Activated naive CD8-positive, alpha-beta T cell treated with anti-CD3 and anti-CD28 coated beads for 36 hours (primary cell): ENCODE measurements around the gene MAP4K2. TPM values are rescaled to one million over a fixed set of nuclear protein-coding genes. Genes with fewer than 3 reads are reported as not detected.

ENCODE experiments used
- DNase-seq: peaks from one replicate; pipeline ENCODE4 v3.0.0; 2021
- H3K27ac Mint-ChIP-seq: one replicate; pipeline ENCODE4 v1.8.0; 2022; ENCODE audit warnings: mild to moderate bottlenecking, moderate library complexity, mixed read lengths
- H3K27me3 Mint-ChIP-seq: one replicate; pipeline ENCODE4 v1.8.0; 2022; ENCODE audit warnings: mild to moderate bottlenecking, mixed read lengths
- H3K36me3 Mint-ChIP-seq: one replicate; pipeline ENCODE4 v1.8.0; 2021; ENCODE audit warnings: mild to moderate bottlenecking, mixed read lengths
- H3K4me1 Mint-ChIP-seq: one replicate; pipeline ENCODE4 v1.8.0; 2021; ENCODE audit warnings: mixed read lengths
- H3K4me3 Mint-ChIP-seq: one replicate; pipeline ENCODE4 v1.8.0; 2022; ENCODE audit warnings: mild to moderate bottlenecking, moderate library complexity, mixed read lengths
- H3K9me3 Mint-ChIP-seq: one replicate; pipeline ENCODE4 v1.8.0; 2022; ENCODE audit warnings: mixed read lengths
- total RNA-seq, 2 experiments: library from RNA; stranded (reverse); gene quantifications; one replicate each; pipeline ENCODE4 v1.2.3, GENCODE V29; 2021

MAP4K2 gene
- total RNA-seq, 2 experiments from 2014 or later: 60.4 to 63.8 TPM

DNA sequence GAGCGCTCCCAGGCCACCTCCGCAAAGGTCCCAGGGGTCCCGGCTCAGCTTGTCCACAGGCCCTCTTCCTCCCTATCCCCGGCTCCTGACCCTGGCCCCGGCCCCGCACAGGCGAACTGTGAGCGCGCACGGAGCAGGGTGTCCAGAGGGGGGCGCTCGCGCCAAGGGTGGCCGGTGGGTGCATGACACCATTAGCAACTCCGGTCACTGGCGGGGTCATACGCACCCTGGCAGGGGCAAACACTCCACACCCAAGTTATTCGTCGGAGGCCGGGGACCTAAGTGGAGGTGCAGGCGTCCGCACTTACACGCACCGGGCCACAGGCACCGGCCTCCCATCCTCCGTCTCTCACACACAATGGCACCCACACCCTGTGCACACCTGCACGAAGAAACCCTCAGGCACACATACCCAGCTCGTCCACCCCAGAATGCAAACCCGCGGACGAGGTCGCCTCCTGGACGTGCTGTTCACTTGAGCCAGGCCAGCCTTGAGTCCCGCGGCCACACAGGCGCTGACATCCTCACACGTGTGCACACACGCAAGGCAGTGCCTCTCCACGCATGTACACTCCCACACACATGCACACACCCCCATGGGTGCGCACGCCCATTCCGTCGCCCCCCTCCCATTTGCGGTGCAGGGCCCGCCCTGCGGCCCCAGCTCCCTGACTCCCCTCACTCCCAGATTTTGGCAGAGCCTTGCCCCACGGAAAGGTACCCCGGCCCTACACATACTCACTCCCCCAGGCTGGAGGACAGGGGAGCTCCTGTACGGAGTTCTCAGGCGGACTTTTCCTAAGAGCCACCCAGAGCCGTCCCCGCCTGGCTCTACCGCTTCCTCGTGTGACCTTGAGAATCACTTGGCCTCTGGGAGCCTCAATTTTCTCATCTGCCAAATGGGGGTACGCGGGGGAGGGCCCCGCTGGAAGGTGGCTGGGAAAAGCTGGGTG, 59.1 kb downstream of the MAP4K2 start, which contains the start of gene RASGRP2:
TSS of gene RASGRP2 (minus strand) at position 552 of the 953 bp plus-strand sequence. CDS start 1,276 bp downstream, outside the sequence.
- H3K9me3 Mint-ChIP-seq: no peaks in the 10 kb centered on the region
- H3K4me1 Mint-ChIP-seq: peaks cover 22% of the 10 kb centered on the region
- DNase-seq: peak; percentile 81
- H3K27me3 Mint-ChIP-seq: peaks cover 7% of the 10 kb centered on the region
- no peaks in the 10 kb centered on the region for H3K36me3 Mint-ChIP-seq
- H3K4me3 Mint-ChIP-seq: peak within 1 kb of the TSS; percentile 83
- H3K27ac Mint-ChIP-seq: peak within 1 kb of the TSS; percentile 49

- no peaks in the 10 kb centered on the region for H3K36me3 Mint-ChIP-seq
- no peaks in the 10 kb centered on the region for H3K9me3 Mint-ChIP-seq
- peak; percentile 83 for DNase-seq
- H3K27ac Mint-ChIP-seq: no peak overlapping the region
- peaks cover 7% of the 10 kb centered on the region for H3K27me3 Mint-ChIP-seq
- H3K4me1 Mint-ChIP-seq: peaks cover 22% of the 10 kb centered on the region
- H3K4me3 Mint-ChIP-seq: no peak overlapping the region
Measured at GRCh38 chr11:64742889-64743590, 60.0 kb downstream of the MAP4K2 start.

GRCh38 chr11:64742087-64742888, 60.7 kb downstream of the MAP4K2 start:
- no peak for DNase-seq
- H3K36me3 Mint-ChIP-seq: no peaks in the 10 kb centered on the region
- H3K4me1 Mint-ChIP-seq: peaks cover 22% of the 10 kb centered on the region
- H3K27ac Mint-ChIP-seq: no peak overlapping the region
- no peaks in the 10 kb centered on the region for H3K9me3 Mint-ChIP-seq
- peak overlapping the region; percentile 48 for H3K4me3 Mint-ChIP-seq
- H3K27me3 Mint-ChIP-seq: peaks cover 7% of the 10 kb centered on the region

DNA sequence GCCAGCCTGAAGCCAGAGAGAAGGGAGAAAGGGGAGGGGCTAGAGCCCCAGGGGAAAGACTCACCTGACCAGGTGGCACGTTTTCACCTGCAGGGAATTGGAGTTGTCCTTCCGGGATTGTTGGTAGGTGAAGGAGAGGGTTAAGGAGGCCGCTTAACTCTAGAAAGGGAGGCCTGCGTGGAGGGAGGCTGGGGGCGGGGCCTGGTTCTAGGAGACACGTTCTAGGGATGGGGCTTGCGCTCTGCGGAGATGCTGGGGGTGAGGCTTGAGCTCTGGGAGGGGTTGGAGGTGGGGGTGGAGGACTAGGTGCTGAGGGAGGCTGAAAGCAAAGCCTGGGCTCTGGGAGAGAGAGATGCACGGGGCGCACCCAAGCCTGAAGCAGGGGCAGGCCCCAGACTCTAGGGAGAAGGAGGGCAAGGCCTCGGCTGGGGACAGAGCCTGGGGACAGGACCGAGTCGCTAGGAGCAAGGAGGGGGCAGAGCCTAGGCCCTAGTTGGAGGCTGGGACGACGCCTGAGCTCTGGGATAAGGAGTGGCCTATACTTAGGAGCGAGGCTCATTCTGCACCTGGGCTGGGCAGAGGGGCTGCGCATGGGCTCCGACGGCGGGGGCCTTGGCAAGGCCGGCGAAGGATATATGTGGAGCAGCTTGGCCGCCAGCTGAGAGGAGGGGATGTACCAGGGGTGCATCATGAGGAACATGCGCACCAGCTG, 61.5 kb downstream of the MAP4K2 start:
- Mint-ChIP-seq H3K4me1 (peaks cover 22% of the 10 kb centered on the region), H3K4me3 (peak overlapping the region; percentile 48), H3K27ac (no peak overlapping the region), H3K27me3 (peaks cover 7% of the 10 kb centered on the region), H3K9me3 (no peaks in the 10 kb centered on the region), H3K36me3 (no peaks in the 10 kb centered on the region)
- no peak for DNase-seq

DNA sequence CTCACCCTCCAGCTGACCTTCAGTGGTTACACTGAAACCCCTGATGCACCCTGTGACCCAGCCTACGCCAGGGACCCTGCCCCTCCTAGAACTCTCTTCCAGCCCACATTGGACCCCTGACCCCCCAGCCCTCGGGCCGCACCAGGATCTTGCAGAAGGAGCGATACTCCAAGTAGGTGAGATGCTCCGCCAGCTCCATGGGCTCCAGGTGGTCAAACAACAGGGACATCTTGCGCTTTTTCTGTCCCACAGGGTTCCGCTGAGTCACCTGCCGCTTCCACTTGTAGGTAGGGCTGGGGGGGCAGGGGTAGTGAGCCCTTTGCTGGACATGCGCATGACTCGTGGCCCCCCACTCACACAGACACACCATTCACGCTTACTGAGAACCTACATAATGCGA, 63.1 kb downstream of the MAP4K2 start:
- Mint-ChIP-seq H3K27ac (no peak overlapping the region), H3K4me1 (peaks cover 18% of the 10 kb centered on the region), H3K9me3 (no peaks in the 10 kb centered on the region), H3K27me3 (peaks cover 7% of the 10 kb centered on the region), H3K4me3 (no peak overlapping the region), H3K36me3 (no peaks in the 10 kb centered on the region)
- DNase-seq: no peak

GRCh38 chr11:64736654-64737053, 66.4 kb downstream of the MAP4K2 start:
- no peak for DNase-seq
- Mint-ChIP-seq H3K36me3 (no peaks in the 10 kb centered on the region), H3K27ac (no peak overlapping the region), H3K4me3 (no peak overlapping the region), H3K4me1 (peaks cover 13% of the 10 kb centered on the region), H3K27me3 (no peaks in the 10 kb centered on the region), H3K9me3 (no peaks in the 10 kb centered on the region)

GRCh38 chr11:64735725-64736259, 67.2 kb downstream of the MAP4K2 start:
- H3K27me3 Mint-ChIP-seq: no peaks in the 10 kb centered on the region
- H3K9me3 Mint-ChIP-seq: no peaks in the 10 kb centered on the region
- H3K4me3 Mint-ChIP-seq: no peak overlapping the region
- H3K27ac Mint-ChIP-seq: peak overlapping the region; percentile 12
- no peak for DNase-seq
- peaks cover 11% of the 10 kb centered on the region for H3K4me1 Mint-ChIP-seq
- no peaks in the 10 kb centered on the region for H3K36me3 Mint-ChIP-seq

Other genes with a start within 250 kb of the MAP4K2 start
- gene SLC22A11, start 247.3 kb downstream of the MAP4K2 start, total RNA-seq: not detected
- gene SLC22A12, start 212.0 kb downstream of the MAP4K2 start, total RNA-seq: not detected
- under 1 TPM; 0.20 to 0.58 TPM for gene NRXN2, start 80.0 kb downstream of the MAP4K2 start, total RNA-seq
- gene RASGRP2, start 59.1 kb downstream of the MAP4K2 start, total RNA-seq: 1 to 10 TPM; 3.5 to 4.6 TPM
- gene PYGM, start 43.2 kb downstream of the MAP4K2 start, total RNA-seq: 1 to 10 TPM; 1.6 to 1.8 TPM
- gene SF1, start 24.7 kb downstream of the MAP4K2 start, total RNA-seq: 100 to 1,000 TPM; 453 to 463 TPM
- gene MEN1, start 7.3 kb upstream of the MAP4K2 start, total RNA-seq: 10 to 100 TPM; 35.8 to 37.0 TPM
- under 1 TPM; 0.46 to 0.54 TPM for gene CDC42BPG, start 41.4 kb upstream of the MAP4K2 start, total RNA-seq
- gene EHD1, start 75.4 kb upstream of the MAP4K2 start, total RNA-seq: 100 to 1,000 TPM; 103 to 112 TPM
- gene ATG2A, start 114.0 kb upstream of the MAP4K2 start, total RNA-seq: 10 to 100 TPM; 17.3 to 18.0 TPM
- gene PPP2R5B, start 121.5 kb upstream of the MAP4K2 start, total RNA-seq: 10 to 100 TPM; 11.3 to 11.4 TPM
- not detected for gene GPHA2, start 132.7 kb upstream of the MAP4K2 start, total RNA-seq
- under 1 TPM in 1 of 2 experiments, not detected in 1; 0.14 TPM for gene MAJIN, start 168.9 kb upstream of the MAP4K2 start, total RNA-seq
- under 1 TPM in 1 of 2 experiments, not detected in 1; 0.08 TPM for gene BATF2, start 193.8 kb upstream of the MAP4K2 start, total RNA-seq
- 100 to 1,000 TPM; 114 TPM for gene ARL2, start 210.9 kb upstream of the MAP4K2 start, total RNA-seq
- 1 to 10 TPM; 7.3 to 9.0 TPM for gene SNX15, start 224.2 kb upstream of the MAP4K2 start, total RNA-seq
- gene SAC3D1, start 238.0 kb upstream of the MAP4K2 start, total RNA-seq: 10 to 100 TPM; 16.2 to 17.3 TPM